HG03342 (cell line): ENCODE measurements around the gene DLAT.
"Not testable (repeated sequence)": the region's sequence is repeated elsewhere in the genome, so short reads cannot be mapped to it uniquely, and the experiment has no call there.

Source experiments
- ATAC-seq: cut with Tn5 transposase; IDR thresholded peaks from one replicate; pipeline ENCODE4 v1.9.1; 2021; ENCODE audit warnings: mild to moderate bottlenecking, moderate library complexity; ENCODE audit not compliant: unreplicated experiment

Gene DLAT

GRCh38 chr11:112046647-112047046 is 21.4 kb downstream of the DLAT start:
- ATAC-seq, result not testable (repeated sequence)

GRCh38 chr11:112048256-112048655 is 23.0 kb downstream of the DLAT start:
- not testable (repeated sequence) for ATAC-seq

DNA sequence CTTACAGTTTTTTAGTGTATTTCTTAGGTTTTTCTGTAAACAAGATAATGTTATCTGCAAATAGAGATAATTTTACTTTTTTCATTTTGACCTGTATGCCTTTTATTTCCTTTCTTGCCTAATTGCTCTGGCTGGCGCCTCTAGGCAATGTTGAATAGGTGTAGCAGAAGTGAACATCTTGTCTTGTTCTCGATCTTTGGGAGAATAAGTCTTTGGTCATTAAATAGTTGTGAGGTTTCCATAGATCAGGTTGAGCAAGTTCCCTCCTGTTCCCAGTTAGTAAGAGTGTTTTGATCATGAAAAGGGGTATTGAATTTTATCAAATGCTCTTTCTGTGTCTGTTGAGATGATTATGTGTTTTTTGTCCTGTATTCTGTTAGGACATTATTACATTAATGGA is 24.6 kb downstream of the DLAT start:
- no peak for ATAC-seq

GRCh38 chr11:112050721-112051120 is 25.5 kb downstream of the DLAT start:
- peak; percentile 76 for ATAC-seq

DNA sequence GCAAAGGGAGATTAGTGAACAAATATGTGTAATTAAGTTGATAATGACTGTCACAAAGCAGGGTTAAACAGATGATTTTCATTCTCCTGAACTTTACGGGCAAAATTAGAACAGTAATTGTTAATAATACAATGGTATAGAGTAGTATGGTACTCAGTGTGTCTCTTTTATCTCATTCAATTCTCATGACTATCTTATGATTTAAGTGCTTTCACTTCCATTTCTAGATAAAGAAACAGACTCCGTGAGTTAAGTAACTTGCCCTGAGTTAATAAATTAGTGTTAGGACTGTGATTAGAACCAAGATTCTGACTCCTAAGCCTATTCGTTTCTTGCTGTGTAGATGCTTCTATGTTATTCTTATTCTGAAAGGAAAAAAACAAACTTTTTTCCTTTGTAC is 26.6 kb downstream of the DLAT start:
- ATAC-seq, result no peak

DNA sequence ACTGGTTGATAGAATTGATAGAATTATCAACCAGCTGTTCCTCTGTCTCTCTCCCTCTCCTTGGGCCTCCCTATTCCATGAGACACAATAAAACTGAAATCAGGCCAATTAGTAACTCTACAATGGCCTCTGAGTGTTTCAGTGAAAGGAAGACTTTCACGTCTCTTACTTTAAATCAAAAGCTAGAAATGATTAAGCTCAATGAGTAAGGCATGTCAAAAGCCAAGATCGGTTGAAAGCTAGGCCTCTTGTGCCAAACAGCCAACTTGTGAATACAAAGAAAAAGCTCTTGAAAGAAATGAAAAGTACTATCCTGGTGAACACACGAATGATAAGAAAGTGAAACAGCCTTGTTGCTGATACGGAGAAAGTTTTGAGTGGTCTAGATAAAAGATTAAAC is 32.0 kb downstream of the DLAT start:
- no peak for ATAC-seq

- ATAC-seq, result no peak
Measured at GRCh38 chr11:112058103-112058502, 32.9 kb downstream of the DLAT start.

DNA sequence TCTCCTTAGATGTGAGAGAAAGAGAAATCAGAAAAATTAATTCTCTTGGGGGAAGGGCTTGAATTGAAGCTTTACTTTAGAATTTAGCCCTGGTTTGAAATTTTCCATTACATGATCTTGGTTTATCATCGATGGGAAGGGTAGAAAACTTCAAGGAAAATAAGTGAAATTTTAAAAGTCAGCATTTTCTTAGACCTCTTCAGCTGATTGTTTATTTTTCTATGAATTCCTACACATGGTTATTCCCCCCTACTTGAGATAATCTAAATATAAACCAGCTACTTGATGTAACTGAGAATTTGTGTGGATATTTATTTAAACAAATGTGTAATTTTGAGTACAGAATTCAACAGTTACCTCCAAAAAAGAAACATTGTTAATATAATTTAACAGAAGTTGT is 37.7 kb downstream of the DLAT start:
- ATAC-seq, result no peak

DNA sequence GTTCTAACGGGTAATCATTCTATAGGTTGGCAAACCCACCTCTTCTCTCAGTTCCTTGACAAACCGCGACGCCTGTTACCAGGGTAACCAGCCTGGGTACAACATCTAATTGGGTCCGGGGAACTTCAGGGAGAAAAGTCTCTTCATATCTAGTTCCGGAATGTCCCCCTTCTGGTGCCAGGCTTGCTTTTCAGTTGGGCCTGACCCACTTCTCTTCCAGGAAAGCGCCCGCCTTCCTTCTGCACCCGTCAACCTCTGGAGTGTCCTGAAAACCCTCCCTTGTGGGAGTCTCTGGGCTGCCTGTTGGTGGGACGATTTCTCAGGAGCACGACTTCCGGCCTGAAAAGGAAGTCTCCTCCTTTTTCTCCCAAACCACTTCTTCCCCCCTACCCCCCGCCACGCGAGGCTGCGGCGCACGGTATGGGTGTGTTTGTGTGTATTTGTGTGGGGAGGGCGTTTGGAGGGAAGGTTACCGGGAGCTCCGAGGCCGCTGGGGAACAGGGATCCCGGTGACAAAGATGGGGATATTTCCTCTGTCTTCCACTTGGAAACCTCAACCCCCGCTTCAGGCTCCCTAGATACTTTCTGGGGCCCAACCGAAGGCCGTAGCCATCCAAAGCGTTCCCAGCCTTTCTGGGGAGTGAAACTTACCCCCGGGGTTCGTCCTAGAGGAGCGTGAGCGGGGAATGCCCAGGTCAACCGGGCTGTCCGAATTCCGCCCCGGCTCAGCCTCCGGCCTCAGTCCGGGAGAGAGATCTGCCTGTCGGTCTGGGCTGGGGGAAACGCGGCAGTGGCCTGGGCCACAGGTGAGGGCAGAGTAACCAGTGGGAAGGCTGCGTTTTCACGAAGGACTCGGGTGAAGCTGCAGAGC is 49.0 kb downstream of the DLAT start, which contains the start of the genes NKAPD1 and PIH1D2:
Gene NKAPD1 (plus strand): TSS at position 359 of the 871 bp plus-strand sequence. CDS start 1,276 bp downstream, outside the sequence.
Gene PIH1D2 (minus strand): TSS at position 77 of the 871 bp plus-strand sequence. CDS start 843 bp downstream, outside the sequence.
- ATAC-seq, result peak; percentile 83

DNA sequence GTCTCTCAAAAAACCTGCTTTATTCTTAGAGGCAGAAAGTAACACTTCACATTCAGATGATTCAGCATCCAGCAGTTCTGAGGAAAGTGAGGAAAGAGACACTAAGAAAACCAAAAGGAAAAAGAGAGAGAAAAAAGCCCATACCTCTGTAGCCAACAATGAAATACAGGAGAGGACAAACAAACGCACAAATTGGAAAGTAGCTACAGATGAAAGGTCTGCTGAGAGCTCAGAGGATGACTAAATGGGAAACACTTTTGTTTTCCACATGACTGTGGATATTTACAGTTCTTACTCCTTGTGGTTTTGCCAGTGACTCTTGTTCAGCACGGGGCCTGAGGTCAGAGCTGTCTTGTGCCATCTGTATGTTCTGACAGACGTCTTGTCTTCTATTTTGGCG is 57.5 kb downstream of the DLAT start:
- no peak for ATAC-seq

- peak; percentile 40 for ATAC-seq
Measured at GRCh38 chr11:112085822-112086421, 60.7 kb downstream of the DLAT start.

- ATAC-seq, result peak; percentile 86
Measured at GRCh38 chr11:112086422-112087191, 61.4 kb downstream of the DLAT start, which contains the start of the genes SDHD and TIMM8B. SDHD (plus strand) TSS chr11:112086873; CDS start chr11:112086908, 35 bp downstream. TIMM8B (minus strand) TSS chr11:112086756; CDS start chr11:112086723, 33 bp downstream.

DNA sequence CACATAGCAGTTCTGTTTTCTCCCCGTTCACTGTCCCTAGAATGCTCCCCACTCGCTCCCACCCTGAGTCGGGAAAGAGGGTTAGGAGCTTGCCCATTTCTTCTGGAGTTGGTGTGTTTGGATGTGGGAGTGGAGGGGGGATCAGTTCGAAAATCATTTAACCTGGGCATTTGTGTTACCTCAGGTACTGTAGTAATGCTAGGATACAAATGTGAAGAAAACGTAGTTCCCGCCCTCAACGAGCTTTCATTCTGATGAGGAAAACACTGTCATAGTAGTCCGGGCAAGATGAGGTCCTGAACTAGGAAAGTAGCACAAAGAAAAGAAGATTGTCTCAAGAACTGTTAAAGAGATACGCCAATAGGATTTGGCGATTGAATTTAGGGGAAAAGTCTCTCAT is 62.0 kb downstream of the DLAT start:
- no peak for ATAC-seq

- ATAC-seq, result not testable (repeated sequence)
Measured at GRCh38 chr11:112095302-112095701, 70.1 kb downstream of the DLAT start.

- ATAC-seq, result no peak
Measured at GRCh38 chr11:112096194-112096593, 71.0 kb downstream of the DLAT start.

- no peak for ATAC-seq
Measured at GRCh38 chr11:112097734-112098528, 72.7 kb downstream of the DLAT start.

- no peak for ATAC-seq
Measured at GRCh38 chr11:112100462-112100861, 75.3 kb downstream of the DLAT start.

DNA sequence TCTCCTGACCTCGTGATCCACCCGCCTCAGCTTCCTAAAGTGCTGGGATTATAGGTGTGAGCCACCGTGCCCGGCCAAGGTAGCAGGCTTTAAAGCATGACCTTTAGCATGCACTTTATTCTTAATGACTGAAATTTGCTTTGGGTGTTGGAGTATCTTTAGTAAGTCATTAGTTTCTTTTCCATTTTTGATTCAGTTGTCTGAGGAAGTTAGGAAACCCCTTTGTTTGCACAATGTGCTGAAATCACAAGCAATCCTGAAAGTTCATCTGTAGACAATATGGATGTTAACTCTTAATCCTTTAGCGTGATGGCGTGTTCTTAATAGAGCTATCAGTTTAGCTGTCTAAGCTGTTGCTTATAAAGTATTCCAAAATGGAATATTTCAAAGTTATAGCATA is 78.2 kb downstream of the DLAT start:
- no peak for ATAC-seq

- no peak for ATAC-seq
Measured at GRCh38 chr11:112106070-112106469, 80.9 kb downstream of the DLAT start.
